SK-N-DZ (cell line): ENCODE data around the gene CNOT10.
"Not testable (repeated sequence)": the region's sequence is repeated elsewhere in the genome, so short reads cannot be mapped to it uniquely, and the experiment has no call there.

ENCODE experiments used
- DNase-seq: peaks from one replicate; pipeline ENCODE4 v3.0.0-alpha.2; 2015; ENCODE audit warnings: low spot score

CNOT10 gene

GRCh38 chr3:32686713-32687112 is 1.7 kb downstream of the CNOT10 start:
- no peak for DNase-seq

DNA sequence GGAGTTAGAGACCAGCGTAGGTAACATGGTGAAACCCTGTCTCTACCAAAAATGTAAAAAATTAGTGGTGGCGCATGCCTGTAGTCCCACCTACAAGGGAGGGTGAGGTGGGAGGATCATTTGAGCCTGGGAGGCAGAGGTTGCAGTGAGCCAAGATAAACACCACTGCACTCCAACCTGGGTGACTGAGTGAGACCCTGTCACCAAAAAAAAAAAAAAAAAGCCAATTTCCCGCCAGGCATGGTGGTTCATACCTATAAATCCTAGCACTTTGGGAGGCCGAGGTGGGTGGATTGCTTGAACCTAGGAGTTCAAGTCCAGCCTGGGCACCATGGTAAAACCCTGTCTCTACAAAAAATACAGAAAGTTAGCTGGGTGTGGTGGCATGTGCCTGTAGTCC is 6.9 kb downstream of the CNOT10 start:
- no peak for DNase-seq

GRCh38 chr3:32696523-32696922 is 11.5 kb downstream of the CNOT10 start:
- DNase-seq, result no peak

DNA sequence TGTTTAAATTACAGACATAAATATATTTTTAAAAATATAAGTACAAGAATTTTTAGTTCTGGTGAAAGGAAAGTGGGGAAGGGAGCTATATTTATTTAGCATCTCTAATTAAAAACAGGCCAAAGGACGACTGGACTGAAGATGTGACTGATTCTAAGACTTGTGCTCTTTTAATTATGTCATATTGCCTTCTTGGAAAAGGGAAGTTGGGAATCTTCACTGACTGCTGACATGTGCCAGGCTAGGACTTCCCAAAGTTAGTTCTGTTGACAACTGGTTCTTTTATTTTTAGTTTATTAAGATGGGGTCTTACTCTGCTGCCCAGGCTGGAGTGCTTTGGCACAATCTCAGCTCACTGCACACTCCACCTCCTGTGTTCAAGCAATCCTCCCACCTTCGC is 13.5 kb downstream of the CNOT10 start:
- no peak for DNase-seq

- DNase-seq, result no peak
Observed at GRCh38 chr3:32699429-32699828, 14.4 kb downstream of the CNOT10 start.

DNA sequence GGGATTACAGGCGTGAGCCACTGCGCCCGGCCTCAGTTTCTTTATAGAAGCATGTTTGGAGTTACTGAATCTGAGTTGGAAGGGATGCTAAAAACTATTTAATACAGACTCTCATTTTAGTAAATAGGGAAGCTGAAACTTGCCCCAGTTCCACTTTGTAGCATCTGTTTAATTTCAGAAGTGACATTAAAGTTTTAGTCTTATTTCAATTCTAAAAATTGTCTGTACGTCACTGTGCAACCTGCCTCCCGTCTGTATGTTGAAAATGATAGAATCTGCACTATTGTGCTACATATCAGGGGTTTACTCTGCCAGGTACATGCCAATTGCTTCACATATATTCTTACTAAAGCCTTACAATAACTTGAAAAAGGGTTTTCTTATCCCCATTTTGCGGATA is 15.3 kb downstream of the CNOT10 start:
- DNase-seq, result no peak

- DNase-seq, result no peak
Observed at GRCh38 chr3:32703491-32703972, 18.5 kb downstream of the CNOT10 start.

- DNase-seq, result peak; percentile 60
Observed at GRCh38 chr3:32705232-32705631, 20.2 kb downstream of the CNOT10 start.

- DNase-seq, result no peak
Observed at GRCh38 chr3:32706348-32707025, 21.5 kb downstream of the CNOT10 start.

DNA sequence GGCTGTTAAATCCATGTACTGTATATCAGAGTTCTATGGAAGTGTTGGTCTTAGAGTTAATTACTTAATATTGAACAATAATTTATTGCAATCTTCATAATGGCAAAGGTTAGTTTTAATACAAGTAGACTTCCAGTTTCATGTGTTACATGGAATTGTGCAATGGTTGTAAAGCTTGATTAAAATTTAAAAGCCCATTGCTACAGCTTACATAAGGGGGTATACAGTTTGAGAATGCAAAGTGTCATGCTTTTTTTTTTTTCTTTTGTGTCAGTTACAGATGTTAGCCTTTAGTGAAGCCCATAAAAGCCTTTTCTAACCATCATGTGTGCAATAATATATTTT is 22.0 kb downstream of the CNOT10 start:
- no peak for DNase-seq

DNA sequence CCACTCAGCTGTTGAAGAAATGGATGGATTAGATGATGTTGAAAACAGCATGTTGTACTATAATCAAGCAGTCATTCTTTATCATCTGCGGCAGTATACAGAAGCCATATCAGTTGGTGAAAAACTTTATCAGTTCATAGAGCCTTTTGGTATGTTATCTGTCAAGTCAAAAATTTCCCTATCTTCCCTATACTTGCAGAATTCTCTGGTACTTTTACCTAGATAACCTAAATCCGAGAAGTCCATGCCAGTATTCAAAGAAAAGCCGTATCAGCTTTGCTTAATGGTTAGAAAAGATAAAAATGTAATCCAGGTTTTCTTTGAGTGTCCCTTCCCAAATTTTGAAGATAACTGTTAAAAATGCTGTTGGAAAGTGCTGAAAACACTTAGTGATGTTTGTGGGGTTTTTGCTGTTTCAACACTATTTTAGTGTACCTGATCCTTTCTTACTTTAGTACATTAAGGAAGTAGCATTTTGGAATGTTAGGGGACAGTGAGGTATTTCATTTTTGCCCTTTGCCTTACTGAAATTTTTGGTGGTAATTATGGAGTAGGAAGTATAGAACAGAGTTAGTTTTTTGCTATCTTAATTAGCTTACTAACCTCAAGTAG is 23.8 kb downstream of the CNOT10 start:
- no peak for DNase-seq

DNA sequence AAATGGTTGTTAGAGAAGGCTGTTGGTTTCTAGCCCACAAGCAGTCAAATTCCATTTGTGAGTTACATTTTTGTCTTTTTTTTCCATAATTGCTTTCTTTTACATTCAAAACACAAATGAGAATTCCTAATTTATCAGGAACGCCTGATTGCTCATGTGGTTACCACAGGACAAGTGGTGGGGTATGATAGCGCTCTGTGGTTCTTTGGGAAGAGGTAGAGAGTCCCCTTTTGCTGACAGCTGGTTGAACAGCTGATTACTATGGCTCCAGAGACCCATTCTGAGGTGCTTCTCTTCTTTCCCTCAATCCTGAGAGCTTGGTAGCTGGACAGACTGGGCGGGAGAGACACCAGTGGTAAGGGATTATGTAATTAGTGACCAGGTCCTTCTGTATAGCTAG is 24.4 kb downstream of the CNOT10 start:
- DNase-seq, result no peak

GRCh38 chr3:32712506-32713055 is 27.6 kb downstream of the CNOT10 start:
- DNase-seq, result no peak

DNA sequence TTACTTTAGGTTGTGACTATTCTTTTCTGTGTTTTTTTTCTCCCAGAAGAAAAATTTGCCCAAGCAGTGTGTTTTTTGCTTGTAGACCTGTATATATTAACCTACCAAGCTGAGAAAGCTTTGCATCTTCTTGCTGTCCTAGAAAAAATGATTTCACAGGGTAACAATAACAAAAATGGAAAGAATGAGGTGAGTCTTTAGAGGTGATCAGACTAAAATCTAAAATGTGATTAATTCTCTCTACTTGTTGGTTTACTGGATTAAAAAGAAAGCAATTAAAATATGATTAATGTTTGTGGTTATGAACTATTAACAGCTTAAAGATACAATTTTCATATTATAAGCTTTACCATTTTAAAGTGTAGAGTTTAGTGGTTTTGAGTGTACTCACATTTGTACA is 28.2 kb downstream of the CNOT10 start:
- no peak for DNase-seq

GRCh38 chr3:32719335-32719734 is 34.3 kb downstream of the CNOT10 start:
- no peak for DNase-seq

DNA sequence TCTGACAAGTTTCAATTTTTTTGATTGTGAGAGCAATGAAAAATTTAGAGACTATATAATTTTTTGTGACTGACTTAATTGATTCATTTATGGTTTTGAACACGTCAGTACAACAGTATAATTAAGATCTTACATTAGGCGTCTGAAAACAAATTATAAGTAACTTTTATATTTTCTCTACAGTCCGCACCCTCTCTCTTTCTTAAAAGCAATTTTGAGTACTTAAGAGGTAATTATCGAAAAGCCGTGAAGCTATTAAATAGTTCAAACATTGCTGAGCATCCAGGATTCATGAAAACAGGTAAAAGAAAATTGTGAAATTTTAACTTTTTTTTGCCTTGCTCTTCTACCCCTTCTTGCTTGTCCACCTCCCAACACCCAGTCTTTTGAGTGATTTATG is 34.9 kb downstream of the CNOT10 start:
- no peak for DNase-seq

- DNase-seq, result no peak
Observed at GRCh38 chr3:32725721-32726120, 40.7 kb downstream of the CNOT10 start.

DNA sequence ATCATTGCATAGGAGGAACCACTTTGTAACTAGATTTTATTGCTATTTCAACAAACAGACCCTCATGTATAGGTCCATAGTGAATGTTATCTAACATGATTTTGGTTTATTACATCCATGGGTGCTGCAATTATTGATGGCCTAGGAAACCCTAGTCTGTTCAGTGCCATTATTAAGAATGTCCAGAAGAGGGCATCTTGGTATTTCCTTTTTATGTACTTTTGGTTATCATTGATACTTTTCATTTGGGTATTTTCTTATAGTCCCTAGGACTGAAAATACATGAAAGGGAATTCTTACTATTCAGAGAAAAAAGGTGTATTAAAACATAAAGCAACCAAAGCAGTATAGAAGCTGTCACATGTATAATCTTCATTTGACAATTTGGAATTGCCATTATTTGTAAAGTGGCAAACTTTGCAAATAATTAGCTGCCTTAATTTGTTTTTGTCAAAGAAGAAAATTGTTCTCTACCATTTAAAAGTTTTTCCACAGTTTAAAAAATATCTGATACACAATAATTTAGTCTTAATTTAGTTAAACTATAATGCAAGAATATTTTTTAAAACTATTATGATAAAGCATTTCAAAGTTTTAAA is 48.7 kb downstream of the CNOT10 start:
- DNase-seq, result peak; percentile 46

GRCh38 chr3:32734756-32735155 is 49.8 kb downstream of the CNOT10 start:
- no peak for DNase-seq

- DNase-seq, result not testable (repeated sequence)
Observed at GRCh38 chr3:32743470-32743869, 58.5 kb downstream of the CNOT10 start.

- no peak for DNase-seq
Observed at GRCh38 chr3:32743934-32744333, 58.9 kb downstream of the CNOT10 start.

DNA sequence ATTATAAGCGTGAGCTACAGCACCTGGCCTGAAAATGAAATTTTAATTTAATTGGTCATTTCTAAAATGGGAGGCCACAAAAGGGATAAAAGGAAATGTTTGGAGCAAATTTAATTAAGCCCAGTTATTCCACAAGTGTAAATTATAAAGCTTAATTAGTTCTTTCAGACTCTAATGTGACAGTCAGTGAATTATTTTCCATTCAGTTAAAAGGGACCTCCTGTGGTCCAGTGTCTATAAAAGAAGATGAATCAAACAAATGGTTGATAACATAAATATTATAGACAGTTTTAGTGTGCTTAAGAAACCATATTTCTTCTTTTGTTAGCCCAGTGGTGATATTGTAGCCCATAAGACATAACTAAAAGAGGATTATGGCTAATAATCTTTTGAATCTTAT is 66.4 kb downstream of the CNOT10 start:
- DNase-seq, result no peak

DNA sequence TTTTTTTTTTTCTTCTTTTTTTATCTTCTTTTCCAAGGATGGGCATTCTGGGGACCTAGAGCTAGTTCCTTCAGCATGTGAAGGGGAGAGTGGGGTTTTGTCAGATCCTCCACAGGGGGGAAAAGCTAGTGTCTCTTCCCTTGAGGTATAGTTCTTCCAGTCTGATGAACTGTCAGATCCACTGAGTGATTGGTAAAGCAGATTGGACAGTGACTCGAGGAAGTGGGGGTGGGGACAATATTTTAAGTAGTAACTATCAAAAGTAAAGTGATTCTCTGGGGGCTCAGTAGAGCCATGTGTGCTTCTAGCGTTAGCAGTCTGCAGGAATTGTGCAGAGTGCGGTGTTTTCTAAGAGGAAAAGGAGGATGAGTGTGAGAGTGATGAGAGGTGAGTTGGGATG is 70.8 kb downstream of the CNOT10 start:
- DNase-seq, result no peak
